HG03135 (cell line): ENCODE data around the gene LCORL.
A peak's percentile ranks its signal among the peaks of the same experiment; 100 is the strongest.
"Not testable (repeated sequence)": the region's sequence is repeated elsewhere in the genome, so short reads cannot be mapped to it uniquely, and the experiment has no call there.

ENCODE experiments used
- ATAC-seq: cut with Tn5 transposase; IDR thresholded peaks from one replicate; pipeline ENCODE4 v1.9.1; 2021; ENCODE audit warnings: mild to moderate bottlenecking, moderate library complexity; ENCODE audit not compliant: unreplicated experiment

Gene LCORL

DNA sequence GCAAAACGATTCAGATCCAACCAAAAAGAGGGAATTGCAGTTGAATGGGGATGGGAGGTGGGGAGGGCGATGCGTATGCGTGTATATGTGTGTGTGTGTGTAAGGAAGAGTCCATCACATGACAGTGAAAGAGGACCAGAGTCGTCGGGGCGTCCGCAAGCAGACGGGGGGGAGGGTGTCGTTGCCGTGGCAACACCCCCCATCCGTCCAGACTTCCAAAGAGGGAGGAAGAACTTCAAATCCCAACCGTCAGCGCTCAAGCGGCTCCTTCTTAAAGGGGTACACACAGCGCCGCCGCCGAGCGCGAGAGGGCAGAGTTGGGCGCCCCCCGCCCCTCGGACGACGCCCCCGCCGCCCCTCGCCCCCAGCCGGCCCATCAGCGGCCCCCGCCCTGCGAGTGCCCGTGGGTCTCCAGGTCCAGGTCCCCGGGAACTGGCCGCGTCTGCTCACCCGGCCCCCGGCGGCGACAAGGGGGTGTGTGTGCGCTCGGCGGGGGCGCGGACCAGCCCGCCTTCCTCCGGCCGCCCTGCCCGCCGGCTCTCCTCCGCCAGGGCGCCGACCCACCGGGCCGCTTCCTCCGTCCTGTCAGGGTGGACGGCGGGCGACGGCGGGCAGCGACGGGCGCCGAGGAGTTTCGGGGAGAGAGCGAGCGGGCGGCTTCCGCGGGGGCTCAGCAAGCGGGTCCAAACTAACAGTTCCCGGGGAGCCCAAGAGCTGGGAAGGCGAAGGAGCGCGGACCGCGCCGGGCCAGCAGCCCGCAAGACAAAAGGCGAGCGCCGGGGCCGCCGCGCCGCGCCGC lies 685 bp downstream of the LCORL start:
- peak; percentile 18 for ATAC-seq

DNA sequence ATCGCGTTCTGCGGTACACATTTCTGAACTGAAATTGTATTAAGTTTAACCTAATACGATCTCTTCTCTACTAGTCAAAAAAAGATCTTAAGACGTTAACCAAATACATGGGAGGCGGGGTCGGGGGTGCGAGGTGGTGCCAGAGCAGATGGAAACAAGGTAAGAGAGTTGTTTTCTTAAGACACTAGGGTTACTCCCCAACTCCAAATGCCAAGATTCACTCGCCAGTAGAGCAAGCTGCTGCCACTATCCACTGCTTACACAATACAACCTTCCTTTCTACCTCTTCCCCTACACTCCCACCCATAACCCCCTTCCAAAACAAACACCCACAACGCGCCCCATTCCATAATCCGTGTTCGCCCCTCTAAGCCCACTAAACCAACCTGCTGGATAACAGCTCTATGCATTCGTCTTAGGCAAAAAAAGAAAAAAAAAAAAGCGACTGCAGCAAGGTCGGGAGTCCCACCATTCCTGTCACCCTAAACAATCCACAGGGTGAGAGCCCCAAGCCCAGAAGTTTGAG lies 1.3 kb downstream of the LCORL start:
- ATAC-seq = no peak

DNA sequence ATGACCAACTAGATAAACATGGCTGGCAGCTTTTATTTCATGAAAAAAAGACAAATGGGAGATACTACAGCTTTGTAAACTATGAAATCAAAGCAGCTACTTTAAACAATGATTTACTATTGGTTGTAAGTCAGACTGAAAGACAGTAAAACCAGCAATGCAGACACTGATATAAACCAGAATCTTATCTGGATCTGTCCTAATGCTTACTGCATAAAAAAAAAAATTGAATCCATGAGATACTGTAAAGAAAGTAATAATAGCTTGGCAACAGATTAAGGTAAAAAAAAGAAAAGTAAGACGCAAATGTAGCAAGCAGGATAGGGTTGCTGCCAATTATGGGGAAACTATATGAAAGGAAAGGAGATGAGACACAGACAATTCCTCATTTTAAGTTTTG lies 7.3 kb downstream of the LCORL start:
- ATAC-seq = no peak

DNA sequence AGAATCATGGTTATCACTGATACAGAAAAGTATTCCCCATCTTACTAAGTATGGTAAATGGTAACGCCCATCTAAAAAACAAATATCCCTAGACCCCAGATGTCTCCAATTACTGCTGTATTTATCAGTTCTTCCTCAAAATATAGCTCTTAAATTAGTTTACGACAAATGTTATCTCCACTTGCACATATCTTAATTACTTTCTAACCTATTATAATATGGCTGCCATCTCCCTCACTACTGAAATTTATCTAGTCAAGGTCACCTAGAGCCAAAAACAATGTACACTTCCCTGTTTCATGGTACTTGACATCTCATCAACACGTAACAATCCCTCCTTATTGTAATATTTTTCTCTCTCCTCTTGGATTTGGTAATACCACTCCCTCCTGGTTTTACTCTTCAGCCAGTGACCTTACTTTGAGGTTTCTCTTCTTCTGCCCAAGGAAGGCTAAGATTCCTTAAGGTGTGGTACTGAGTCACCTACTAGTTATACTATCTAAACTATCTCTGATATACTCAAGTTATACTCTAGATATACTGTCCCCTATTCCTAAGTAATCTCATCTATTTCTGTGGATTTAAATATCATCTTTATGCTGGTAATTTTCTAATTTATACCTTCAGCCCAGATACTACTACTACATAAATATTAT lies 8.6 kb downstream of the LCORL start:
- ATAC-seq = no peak

DNA sequence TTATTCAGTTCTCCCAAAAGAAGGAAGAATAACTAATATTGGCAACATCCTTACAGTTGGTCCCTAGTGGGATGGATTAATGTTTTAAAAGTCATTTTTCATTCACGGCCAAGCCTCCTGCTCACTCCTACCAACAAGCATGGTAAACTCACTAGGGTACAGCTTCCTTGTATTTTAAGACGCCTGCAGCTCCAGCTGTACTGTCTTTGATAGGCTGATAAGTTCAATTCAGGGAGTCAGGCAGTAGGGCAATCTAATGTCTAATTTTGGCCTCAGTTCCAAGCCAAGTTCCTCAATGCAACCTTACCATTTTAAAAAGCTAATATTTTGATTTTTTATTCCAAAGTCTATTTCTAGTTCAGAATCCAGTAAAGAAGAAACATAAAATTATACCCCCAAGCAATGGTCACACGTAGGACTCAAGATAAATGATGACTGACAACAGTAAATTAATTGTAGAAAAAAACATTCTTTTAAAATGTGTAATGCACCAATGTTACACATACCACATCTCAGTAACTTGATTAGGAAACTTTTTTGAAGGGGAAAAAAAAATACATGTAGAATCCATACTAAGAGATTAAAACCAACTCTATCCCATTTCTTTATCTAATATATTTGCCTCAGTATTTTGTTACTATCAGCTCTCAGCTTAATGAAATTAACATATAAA lies 9.3 kb downstream of the LCORL start:
- ATAC-seq = no peak

DNA sequence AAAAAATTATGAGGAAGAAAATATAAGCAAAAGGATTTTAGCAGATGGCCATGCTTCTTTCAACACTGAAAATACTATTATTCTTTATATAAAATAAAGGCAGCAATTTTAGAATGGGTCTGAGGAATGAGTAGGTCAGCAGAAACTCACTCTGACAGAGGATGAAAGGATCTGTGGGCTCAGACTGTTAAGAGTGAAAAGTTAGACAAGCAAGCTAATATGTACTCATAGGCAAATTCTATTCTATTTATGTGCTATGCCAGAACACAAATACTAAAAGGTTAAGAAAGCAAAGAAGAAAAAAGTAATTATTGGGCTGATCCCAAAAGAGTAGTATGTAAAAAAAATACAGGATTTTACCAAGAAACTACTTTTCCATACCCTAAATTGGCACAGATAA lies 13.9 kb downstream of the LCORL start:
- no peak for ATAC-seq

DNA sequence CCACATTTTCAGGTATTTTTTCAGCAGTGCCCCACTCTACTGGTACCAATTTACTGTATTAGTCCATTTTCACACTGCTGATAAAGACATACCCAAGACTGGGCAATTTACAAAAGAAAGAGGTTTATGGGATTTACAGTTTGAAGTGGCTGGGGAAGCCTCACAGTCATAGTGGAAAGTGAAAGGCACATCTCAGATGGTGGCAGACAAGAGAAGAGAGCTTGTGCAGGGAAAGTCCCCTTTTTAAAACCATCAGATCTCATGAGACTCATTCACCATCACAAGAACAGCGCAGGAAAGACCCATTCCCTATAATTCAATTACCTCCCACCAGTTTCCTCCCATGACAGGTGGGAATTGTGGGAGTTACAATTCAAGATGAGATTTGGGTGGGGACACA lies 15.1 kb downstream of the LCORL start:
- not testable (repeated sequence) for ATAC-seq

DNA sequence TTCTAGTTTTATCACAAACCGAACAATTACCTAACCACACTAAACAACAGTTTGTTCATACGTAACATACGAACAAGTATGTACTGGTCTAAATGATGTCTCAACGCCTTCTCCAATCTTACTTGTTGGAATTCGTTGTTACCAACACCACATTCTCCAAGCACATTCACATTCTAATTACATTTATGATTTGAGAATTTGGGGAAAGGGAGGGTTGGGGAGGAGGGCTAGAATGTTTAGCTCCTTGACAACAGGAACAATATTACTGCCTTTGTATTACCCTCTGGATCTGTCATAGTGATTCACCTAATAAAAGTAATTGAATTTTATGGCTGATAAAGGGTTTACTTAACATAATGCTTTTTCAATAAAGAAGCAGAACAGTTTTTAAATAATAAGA lies 24.4 kb downstream of the LCORL start:
- no peak for ATAC-seq

DNA sequence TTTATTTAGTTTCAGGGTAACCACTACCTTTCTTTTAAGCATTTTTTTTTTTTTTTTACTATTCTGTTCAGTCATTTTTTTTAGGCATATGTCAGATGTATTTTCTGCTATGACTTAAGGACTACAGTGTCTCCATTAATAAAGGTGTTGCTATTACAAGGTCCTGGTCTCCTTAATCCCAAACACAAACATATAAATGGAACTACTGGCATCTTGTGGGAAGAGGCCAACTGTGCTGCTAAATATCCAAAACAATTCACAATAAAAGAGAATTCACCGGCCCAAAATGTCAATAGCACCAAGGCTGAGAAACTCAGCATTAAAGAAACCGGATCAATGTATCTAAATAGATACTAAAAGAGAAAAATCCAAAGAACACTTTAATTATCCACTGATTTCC lies 26.4 kb downstream of the LCORL start:
- no peak for ATAC-seq

DNA sequence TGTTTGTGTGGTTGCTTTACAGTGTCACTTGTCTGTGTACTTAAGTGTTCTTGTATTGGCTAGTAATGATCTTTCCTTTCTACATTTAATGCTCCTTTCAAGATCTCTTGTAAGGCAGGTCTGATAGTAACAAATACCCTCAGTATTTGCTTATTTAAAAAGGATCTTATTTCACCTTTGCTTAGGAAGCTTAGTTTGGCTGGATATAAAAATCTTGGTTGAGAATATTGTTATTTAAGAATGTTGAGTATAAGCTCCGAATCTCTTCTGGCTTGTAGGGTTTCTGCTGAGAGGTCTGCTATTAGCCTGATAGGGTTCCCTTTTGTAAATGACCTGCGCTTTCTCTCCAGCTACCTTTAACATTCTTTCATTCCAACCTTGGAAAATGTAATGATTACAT lies 35.7 kb downstream of the LCORL start:
- ATAC-seq = no peak

DNA sequence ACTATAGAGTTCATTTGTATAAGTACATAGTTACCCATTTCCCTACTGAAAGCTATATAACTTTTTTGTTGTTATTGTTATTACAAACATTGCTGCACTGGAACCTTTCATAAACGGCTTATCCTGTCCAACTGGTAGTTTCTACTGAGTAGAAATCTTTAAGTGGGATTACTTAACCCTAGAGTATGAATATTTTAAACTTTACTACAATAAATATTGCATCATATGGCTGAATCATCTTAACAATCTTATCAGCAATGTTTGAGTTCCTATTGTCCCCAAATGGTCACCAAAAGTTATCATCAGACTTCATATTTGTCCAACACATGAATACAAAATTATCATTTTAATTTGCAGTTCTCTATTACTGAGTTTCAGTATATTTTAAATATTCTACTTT lies 40.5 kb downstream of the LCORL start:
- no peak for ATAC-seq

DNA sequence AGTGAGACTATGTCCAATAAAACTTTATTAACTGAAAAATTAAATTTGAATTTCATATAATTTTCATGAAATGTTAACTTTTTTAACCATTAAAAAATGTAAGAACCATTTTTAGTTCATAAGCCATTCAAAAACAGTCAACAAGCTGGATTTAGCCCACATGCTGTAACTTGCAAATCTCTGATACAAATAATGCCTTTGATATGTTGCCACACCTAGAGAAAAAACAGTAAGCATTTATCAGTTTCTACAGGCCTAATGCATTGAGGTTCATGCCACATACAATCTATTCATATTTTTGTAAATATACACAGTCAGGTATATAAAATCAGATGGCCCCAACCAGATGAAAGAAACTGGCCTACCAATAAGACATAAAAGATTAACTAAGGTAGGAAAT lies 52.8 kb downstream of the LCORL start:
- ATAC-seq = no peak

DNA sequence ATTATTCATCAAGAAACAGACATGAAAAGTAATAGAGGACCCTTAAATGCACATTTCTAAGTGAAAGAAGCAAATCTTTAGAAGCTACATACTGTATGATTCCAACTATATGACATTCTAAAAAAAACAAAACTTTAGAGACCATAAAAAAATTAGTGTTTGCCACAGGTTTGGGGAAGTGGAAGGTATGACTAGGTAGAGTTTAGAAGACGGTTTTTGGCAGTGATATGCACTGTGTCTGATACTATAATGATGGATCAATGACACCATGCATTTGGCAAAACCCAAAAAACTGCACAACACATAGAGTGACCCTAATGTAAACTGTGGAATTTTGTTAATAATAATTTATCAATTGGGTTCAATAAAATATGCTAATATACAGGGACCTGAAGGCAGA lies 54.5 kb downstream of the LCORL start:
- ATAC-seq = no peak

DNA sequence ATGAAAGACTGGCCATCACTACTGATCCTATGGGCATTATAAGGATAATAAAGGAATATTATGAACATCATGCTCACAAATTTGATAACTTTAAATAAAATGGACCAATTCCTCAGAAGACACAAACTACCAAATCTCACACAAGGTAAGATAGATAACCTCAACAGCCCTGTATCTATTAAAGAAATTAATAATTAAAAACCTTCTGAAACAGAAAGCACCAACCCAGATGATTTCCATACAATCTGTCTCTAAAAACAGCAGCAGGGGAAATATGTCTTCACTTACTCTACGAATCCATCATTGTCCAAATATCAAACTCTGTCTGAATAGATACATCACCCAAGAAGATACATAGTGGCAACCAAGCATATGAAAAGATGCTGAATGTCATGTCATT lies 55.2 kb downstream of the LCORL start:
- no peak for ATAC-seq

DNA sequence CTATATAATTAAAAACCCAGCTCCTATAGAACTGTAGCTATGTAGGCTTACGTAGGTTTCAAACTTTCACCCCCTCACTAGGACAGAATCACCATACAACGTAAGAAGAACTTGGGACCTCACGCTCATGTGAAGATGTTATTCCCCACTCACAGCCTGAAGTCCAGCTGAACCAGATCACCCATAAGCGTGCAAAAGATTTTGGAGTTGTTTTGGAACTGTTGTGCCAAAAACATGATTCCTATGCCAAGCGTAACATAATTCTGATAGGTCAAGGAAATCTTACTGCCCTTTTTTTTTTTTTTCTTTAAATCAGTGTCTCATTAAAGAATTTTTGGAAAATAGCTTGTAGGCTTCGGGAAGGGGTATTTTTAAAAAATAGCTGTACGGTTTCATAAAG lies 57.0 kb downstream of the LCORL start:
- ATAC-seq = no peak

DNA sequence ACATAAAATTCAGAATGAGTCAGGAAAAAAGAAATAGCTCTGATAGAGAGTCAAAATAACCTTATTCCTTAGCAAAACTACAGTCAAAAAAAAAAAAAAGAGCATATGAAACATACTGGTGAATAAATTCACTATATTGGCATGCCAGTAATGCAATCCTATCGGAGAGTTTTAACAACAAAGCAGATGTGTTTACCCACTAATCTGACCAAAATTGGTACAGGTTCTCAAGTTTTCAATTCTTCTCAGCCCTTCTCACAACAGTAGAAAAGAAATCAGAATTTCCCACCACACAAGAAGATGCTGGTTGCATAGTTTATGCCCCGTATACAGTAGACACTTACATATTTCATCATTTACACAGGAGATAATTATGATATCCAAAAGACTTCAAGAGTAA lies 59.4 kb downstream of the LCORL start:
- no peak for ATAC-seq

DNA sequence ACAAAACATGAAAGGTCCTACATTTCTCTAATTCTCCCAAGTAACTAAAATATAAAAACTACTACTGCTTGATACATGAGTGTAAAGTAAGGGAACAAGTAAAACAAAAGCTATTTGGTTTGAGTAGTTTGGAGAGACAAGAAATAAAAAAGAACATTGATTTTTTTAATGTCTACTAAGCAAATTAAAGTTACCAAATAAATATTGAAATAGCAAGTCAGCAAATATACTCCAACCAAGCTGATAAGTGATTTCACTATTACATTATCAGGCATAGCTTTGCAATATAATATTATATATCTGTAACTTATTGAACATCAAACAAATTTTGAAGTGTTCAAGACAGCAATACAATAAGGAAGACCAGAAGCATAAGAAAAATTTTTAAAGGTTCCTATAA lies 60.3 kb downstream of the LCORL start:
- no peak for ATAC-seq

DNA sequence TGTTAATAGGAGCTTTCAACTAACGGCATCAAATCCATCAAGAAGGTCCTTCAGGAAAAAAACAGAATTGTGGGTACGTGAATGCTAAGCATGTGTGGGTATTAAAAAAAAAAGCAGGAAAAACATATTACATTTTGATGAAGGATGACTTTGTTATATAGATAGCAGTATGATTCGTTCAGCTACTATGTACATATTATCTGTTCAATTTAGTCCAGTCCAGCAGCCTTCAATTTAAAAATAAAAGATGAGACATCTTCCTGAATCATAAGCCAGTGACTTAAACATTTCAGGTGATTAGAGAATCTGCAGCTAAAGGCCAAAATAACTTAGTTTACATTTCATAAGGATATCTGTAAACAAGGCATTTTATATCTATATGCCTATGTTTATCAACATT lies 63.4 kb downstream of the LCORL start:
- no peak for ATAC-seq

DNA sequence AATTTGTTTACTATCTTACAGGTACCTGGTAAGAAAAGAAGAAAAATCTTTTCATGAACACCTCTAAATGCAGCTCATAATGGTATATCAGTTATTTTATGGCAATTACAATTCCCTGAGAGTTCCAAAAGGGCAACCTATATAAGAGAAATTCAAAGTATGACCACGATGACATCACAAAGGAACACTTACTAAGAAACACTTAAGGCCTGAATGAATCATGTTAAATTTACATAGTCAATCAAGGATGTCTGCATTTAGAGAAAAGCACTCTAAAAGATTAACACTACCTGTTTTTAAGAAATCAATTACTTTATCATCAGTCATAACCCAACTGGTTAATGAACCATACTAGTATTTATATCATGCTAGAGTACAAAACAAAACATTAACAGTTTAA lies 63.9 kb downstream of the LCORL start:
- ATAC-seq = no peak

DNA sequence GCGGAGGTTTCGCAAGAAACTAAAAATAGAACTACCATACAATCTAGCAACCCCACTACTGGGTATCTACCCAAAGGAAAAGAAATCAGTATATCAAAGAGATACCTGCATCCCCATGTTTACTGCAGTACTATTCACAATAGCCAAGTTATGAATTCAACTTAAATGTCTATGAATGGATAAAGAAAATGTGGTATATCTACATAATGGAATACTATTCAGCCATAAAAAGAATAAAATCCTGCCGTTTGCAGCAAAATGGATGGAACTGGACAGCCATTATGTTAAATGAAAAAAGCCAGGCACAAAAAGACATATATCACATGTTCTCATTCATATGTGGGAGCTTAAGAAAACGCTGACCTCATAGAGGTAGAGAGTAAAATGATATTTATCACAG lies 65.3 kb downstream of the LCORL start:
- no peak for ATAC-seq

DNA sequence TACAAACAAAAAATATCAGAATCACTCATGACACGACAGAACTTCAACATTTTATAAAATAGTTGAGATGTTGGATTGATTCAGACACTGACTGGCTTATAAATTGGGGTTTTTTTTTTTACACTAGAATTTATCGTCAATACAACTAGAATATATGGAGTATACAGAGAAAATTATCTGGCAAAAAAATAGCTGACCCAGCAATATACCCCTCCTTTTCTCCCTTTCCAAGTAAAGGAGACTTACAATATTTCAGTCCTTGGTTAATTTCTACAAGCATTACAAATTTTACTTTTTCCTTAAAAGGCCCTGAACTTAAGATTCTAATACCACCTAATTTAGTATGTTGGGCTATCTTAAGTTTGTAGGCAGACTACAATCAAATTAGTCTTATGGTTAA lies 76.3 kb downstream of the LCORL start:
- no peak for ATAC-seq

DNA sequence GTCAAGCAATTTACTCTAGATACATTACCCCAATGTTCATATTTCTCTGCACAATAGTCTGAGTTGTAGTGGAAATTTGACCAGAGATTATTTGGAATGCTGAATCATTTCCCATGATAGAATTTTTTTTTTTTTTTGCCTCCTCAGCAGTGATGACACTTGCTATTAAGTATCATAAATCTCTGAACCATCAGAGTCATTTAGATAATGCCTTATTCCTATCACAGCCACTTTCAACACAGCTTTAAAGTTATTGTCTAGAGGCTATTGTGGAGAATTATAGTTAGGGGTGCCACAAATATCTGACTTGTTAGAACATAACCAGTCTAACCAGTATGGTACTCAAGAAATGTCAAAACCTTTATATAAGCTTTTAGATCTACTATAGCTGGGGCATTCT lies 79.8 kb downstream of the LCORL start:
- no peak for ATAC-seq
